ENCODE measurements around the gene TCF25.

The TCF25 gene

DNA sequence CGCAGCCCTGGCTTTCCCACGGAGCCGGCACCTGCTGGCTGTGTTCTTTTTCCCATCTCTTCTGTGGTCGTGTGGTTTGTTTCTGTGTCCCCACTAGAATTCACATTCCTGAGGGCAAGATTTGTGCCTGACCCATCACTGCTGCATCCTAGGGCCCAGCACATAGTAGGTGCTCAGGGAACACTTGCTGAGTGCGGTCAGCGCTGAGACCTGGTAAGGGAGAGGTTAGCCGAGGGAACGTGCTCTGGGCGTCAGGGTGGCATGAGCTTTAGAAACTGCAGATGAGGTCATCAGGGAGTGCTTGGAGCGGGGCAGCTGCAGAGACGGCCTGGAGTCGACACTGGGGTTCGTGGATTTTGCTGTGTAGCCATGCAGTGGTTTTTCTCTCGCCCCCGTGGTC lies 81.1 kb downstream of the TCF25 start:
- no peak for DNase-seq
- in situ Hi-C loops (cut with MboI; ENCODE audit: low pct_unique_long_range_greater_than_20kb, low sequenced_read_pairs) = no loop called here

DNA sequence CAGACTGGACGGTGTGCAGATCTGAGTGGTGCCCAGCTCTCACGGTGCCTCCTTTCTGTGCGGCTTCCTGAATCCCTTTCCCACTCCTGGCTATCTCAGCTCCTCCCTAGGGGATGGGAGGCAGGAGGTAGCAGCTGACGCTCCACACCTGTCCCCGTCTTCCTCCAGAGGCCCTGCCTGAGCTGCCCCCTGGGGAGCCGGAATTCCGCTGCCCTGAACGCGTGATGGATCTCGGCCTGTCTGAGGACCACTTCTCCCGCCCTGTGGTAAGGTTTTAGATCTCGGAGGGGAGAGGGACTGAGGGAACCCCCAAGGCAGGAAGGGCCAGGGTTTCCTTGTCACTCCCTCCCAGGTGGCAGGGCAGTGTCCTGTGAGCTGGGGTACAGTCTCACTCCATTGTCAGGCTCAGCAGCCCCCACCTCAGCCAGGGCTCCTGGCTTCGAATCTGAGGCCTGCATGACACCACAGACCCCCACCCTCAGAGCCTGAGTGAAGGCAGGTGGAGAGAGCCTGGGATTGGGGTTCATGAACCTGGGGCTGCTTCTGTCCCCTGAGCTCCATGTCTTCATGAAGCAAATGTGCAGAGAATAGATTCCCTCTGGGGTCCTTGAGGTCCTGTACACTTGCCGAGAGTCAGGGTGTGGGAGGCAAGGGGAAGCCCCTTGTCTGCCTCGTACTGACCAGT lies 81.8 kb downstream of the TCF25 start:
- no peak for DNase-seq
- in situ Hi-C loops (cut with MboI; ENCODE audit: low pct_unique_long_range_greater_than_20kb, low sequenced_read_pairs) = no loop called here

DNA sequence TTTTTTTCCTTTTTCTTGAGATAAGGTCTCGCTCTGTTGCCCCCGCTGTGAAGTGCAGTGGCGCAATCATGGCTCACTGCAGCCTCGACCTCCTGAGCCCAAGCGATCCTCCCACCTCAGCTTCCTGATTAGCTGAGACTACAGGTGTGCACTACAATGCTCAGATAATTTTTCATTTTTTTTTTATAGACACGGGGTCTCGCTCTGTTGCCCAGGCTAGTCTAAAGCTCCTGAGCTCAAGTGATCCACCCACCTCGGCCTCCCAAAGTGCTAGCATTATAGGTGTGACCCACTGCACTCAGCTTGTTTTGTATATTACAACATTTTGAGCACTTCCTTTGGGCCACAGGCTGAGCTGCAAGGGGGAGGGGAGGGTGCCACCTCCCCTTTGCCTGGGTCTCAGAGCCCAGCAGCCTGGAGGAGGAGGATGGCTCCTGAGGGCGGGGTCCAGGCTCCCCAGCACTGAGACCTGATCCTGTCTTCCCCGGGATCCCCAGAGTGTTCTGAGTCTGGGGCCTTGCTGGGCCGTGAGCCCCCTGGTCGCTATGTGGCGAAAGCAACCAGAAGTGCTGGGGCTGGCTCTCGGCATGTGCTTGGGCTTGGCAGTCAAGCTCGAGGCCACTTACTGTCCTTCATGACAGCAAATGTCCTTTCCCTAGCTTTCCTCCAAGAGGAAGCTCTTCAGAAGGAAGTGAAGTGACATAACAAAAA lies 83.3 kb downstream of the TCF25 start:
- peak; percentile 49 for DNase-seq
- in situ Hi-C loops (cut with MboI; ENCODE audit: low pct_unique_long_range_greater_than_20kb, low sequenced_read_pairs) = no loop called here

DNA sequence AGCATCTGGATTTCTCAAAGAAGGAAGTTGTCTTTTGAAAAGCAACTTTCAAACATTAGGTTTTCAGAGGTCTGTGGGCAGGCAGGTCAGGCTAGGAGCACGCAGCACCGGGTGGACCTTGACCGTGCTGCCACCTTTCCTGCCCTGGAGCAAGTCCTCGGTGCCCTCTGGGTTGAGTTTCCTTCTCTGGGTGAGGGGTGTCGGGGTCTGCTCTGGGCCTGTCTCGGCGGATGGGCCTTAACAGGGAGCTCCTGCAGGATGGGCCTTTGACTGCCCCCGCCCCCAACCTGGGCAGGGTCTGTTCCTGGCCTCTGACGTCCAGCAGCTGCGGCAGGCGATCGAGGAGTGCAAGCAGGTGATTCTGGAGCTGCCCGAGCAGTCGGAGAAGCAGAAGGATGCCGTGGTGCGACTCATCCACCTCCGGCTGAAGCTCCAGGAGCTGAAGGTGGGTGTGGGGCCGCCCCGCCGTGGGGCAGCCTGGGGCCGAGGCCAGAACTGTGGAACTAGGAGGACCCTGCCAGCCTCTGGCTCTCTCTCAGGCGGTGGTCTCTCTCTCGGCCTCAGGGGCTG lies 83.9 kb downstream of the TCF25 start:
- in situ Hi-C loops (cut with MboI; ENCODE audit: low pct_unique_long_range_greater_than_20kb, low sequenced_read_pairs) = no loop called here
- no peak for DNase-seq

DNA sequence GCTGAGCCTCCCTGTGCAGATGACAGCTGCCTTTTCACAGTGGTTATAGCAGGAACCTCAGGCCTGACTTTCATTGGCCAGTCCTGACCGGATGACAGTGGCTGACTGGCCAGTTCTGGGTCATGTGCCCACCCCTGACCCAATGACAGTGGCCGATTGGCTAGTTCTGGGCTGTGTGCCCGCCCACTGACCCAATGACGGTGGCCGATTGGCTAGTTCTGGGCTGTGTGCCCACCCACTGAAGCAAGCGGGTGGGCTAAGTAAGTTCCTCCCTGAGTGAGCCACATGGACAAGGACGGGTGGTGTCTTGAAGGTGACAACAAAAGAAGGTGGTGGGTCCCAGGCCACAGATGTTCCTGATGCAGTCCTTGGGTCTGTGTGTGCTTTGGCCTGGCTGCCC lies 84.7 kb downstream of the TCF25 start:
- peak; percentile 37 for DNase-seq
- in situ Hi-C loops (cut with MboI; ENCODE audit: low pct_unique_long_range_greater_than_20kb, low sequenced_read_pairs) = no loop called here

DNA sequence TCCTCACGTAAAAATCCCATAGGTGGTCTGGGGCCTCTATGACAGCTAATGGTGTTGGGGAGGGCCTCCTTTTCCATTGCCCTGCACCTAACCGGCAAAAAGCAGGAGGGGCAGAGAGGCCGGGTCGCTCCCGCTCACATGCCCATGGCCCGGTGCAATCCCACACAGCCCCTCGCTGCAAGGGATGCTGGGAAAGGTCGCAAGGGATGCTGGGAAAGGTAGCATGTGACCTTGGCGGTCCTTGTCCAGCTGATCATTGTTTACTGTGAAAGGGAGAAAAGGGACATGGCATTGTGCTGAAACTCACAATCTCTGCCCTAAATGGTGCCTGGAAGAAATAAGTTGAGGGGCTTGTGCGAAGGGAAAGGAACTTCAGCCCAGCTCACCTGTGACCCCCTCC lies 85.2 kb downstream of the TCF25 start:
- DNase-seq = no peak
- in situ Hi-C loops (cut with MboI; ENCODE audit: low pct_unique_long_range_greater_than_20kb, low sequenced_read_pairs) = no loop called here

DNA sequence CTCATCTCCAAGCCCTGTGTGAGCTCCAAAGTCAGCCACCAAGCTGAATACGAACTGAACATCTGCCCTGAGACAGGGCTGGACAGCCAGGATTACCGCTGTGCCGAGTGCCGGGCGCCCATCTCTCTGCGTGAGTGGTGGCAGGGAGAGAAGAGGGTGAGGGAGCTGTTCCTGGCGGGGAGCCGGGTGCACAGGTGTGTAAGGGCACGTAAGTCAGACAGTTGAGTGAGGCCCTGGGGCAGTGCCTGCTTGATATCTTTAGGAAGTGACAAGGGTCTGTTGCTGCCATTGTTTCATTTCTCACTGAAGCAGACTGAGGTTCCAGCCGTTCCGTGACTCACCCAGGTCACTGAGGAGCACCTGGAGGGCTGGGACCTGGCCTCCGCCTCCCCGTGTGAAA lies 87.6 kb downstream of the TCF25 start:
- no peak for DNase-seq
- in situ Hi-C loops (cut with MboI; ENCODE audit: low pct_unique_long_range_greater_than_20kb, low sequenced_read_pairs) = no loop called here
